WTC11 (cell line): ENCODE results near the gene OSBPL10. TPM values are rescaled to one million over a fixed set of nuclear protein-coding genes. Genes with fewer than 3 reads are reported as not detected.

Experiments
- ATAC-seq: fragments of 200-7000 bp; cut with Tn5 transposase; 2 replicates; pipeline ENCODE4 v1.10.0; 2021; ENCODE audit warnings: mild to moderate bottlenecking, moderate library complexity
- CTCF ChIA-PET: fragments of 300-600 bp; sonication (Branson Sonifier 250); formaldehyde crosslinking; loops from one replicate; lab custom pipeline; 2021; ENCODE audit warnings: antibody characterized with exemption; lab: Charles Lee
- POLR2A ChIA-PET: fragments of 350-600 bp; sonication (Branson Sonifier 250); formaldehyde crosslinking; loops from one replicate; lab custom pipeline; 2021; ENCODE audit warnings: antibody characterized with exemption; lab: Charles Lee
- DNase-seq: peaks from one replicate; pipeline ENCODE4 v3.0.0; 2021; ENCODE audit warnings: low spot score
- H3K27ac Mint-ChIP-seq: 2 replicates; pipeline ENCODE4 v1.8.0; 2021; ENCODE audit warnings: mixed read lengths
- H3K27me3 Mint-ChIP-seq: 2 replicates; pipeline ENCODE4 v1.8.0; 2021; ENCODE audit warnings: low read depth, mild to moderate bottlenecking, moderate library complexity, mixed read lengths
- H3K36me3 Mint-ChIP-seq: 2 replicates; pipeline ENCODE4 v1.8.0; 2021; ENCODE audit warnings: mixed read lengths
- H3K4me1 Mint-ChIP-seq: 2 replicates; pipeline ENCODE4 v1.8.0; 2022; ENCODE audit warnings: mixed read lengths
- H3K4me3 Mint-ChIP-seq: 2 replicates; pipeline ENCODE4 v1.8.0; 2021; ENCODE audit warnings: mild to moderate bottlenecking, moderate library complexity, mixed read lengths
- H3K9me3 Mint-ChIP-seq: 2 replicates; pipeline ENCODE4 v1.8.0; 2021; ENCODE audit warnings: mixed read lengths
- AFF4 ChIP-seq: sonication (generic); formaldehyde crosslinking; IDR thresholded peaks from 2 replicates; pipeline ENCODE4 v1.8.1; 2023; ENCODE audit warnings: mild to moderate bottlenecking, missing genetic modification reagents, borderline replicate concordance
- ARID4B ChIP-seq: sonication (generic); formaldehyde crosslinking; IDR thresholded peaks from 2 replicates; pipeline ENCODE4 v1.8.0; 2023; ENCODE audit warnings: missing genetic modification reagents, mild to moderate bottlenecking, borderline replicate concordance
- ATF2 ChIP-seq: sonication (generic); formaldehyde crosslinking; IDR thresholded peaks from 2 replicates; pipeline ENCODE4 v1.8.1; 2022; ENCODE audit warnings: low read depth, missing genetic modification reagents, borderline replicate concordance
- CDX4 ChIP-seq: fragments of 250-450 bp; sonication (Bioruptor Pico); IDR thresholded peaks from 2 replicates; pipeline ENCODE4 v1.9.0; 2021; ENCODE audit warnings: moderate library complexity, mild to moderate bottlenecking, inconsistent platforms, borderline replicate concordance
- ELF4 ChIP-seq: sonication (generic); formaldehyde crosslinking; IDR thresholded peaks from 2 replicates; pipeline ENCODE4 v1.8.1; 2022; ENCODE audit warnings: low read depth, mild to moderate bottlenecking, moderate library complexity, missing genetic modification reagents
- ETV6 ChIP-seq: sonication (generic); formaldehyde crosslinking; IDR thresholded peaks from 2 replicates; pipeline ENCODE4 v1.8.1; 2022; ENCODE audit warnings: mild to moderate bottlenecking, missing genetic modification reagents
- FOXJ3 ChIP-seq: sonication (generic); formaldehyde crosslinking; IDR thresholded peaks from 2 replicates; pipeline ENCODE4 v1.9.0; 2021; ENCODE audit warnings: missing genetic modification reagents, mild to moderate bottlenecking, borderline replicate concordance
- MYBL2 ChIP-seq: sonication (generic); formaldehyde crosslinking; IDR thresholded peaks from 2 replicates; pipeline ENCODE4 v1.8.1; 2023; ENCODE audit warnings: mild to moderate bottlenecking, moderate library complexity, missing genetic modification reagents
- NFYB ChIP-seq: sonication (generic); formaldehyde crosslinking; conservative IDR thresholded peaks from 2 replicates; pipeline ENCODE4 v1.8.0; 2022; ENCODE audit warnings: low read depth, missing genetic modification reagents
- NR2C2 ChIP-seq: sonication (generic); formaldehyde crosslinking; IDR thresholded peaks from 2 replicates; pipeline ENCODE4 v1.8.0; 2022; ENCODE audit warnings: mild to moderate bottlenecking, missing genetic modification reagents
- NR3C1 ChIP-seq: sonication (generic); formaldehyde crosslinking; conservative IDR thresholded peaks from 2 replicates; pipeline ENCODE4 v1.8.1; 2023; ENCODE audit warnings: low read depth, mild to moderate bottlenecking, missing genetic modification reagents
- OVOL2 ChIP-seq: fragments of 250-450 bp; sonication (Bioruptor Pico); IDR thresholded peaks from 2 replicates; pipeline ENCODE4 v1.9.0; 2021; ENCODE audit warnings: mild to moderate bottlenecking, borderline replicate concordance
- RORB ChIP-seq: fragments of 250-450 bp; sonication (Bioruptor Pico); IDR thresholded peaks from 2 replicates; pipeline ENCODE4 v1.9.0; 2021; ENCODE audit warnings: mild to moderate bottlenecking
- SMAD4 ChIP-seq: sonication (generic); formaldehyde crosslinking; IDR thresholded peaks from 2 replicates; pipeline ENCODE4 v1.8.0; 2022; ENCODE audit warnings: mild to moderate bottlenecking, missing genetic modification reagents
- SP1 ChIP-seq: sonication (generic); formaldehyde crosslinking; conservative IDR thresholded peaks from 2 replicates; pipeline ENCODE4 v1.8.1; 2022; ENCODE audit warnings: missing genetic modification reagents
- TEAD1 ChIP-seq: sonication (generic); formaldehyde crosslinking; IDR thresholded peaks from 2 replicates; pipeline ENCODE4 v1.8.0; 2022; ENCODE audit warnings: mild to moderate bottlenecking, missing genetic modification reagents
- TEAD4 ChIP-seq: sonication (generic); formaldehyde crosslinking; IDR thresholded peaks from 2 replicates; pipeline ENCODE4 v1.8.0; 2022; ENCODE audit warnings: mild to moderate bottlenecking, missing genetic modification reagents
- ZBTB21 ChIP-seq: sonication (generic); formaldehyde crosslinking; IDR thresholded peaks from 2 replicates; pipeline ENCODE4 v1.8.1; 2023; ENCODE audit warnings: mild to moderate bottlenecking, missing genetic modification reagents, borderline replicate concordance
- ZNF138 ChIP-seq: sonication (generic); formaldehyde crosslinking; conservative IDR thresholded peaks from 2 replicates; pipeline ENCODE4 v1.8.1; 2022; ENCODE audit warnings: mild to moderate bottlenecking, moderate library complexity, missing genetic modification reagents
- ZNF232 ChIP-seq: sonication (generic); formaldehyde crosslinking; IDR thresholded peaks from 2 replicates; pipeline ENCODE4 v1.8.0; 2022; ENCODE audit warnings: mild to moderate bottlenecking, missing genetic modification reagents
- ZNF671 ChIP-seq: fragments of 250-450 bp; sonication (Bioruptor Pico); IDR thresholded peaks from 2 replicates; pipeline ENCODE4 v1.8.0; 2021; ENCODE audit warnings: mild to moderate bottlenecking
- total RNA-seq: library from RNA; stranded (reverse); gene quantifications from 3 replicates; pipeline ENCODE4 v1.2.3, GENCODE V29; 2021
- TF ChIP-seq, protein P1 (sequence below): sonication (generic); formaldehyde crosslinking; IDR thresholded peaks from 2 replicates; pipeline ENCODE4 v1.8.0; 2022; ENCODE audit warnings: mild to moderate bottlenecking, missing genetic modification reagents
- TF ChIP-seq, protein P2 (sequence below): sonication (generic); formaldehyde crosslinking; IDR thresholded peaks from 2 replicates; pipeline ENCODE4 v1.8.1; 2022; ENCODE audit warnings: mild to moderate bottlenecking, moderate library complexity, missing genetic modification reagents

OSBPL10 gene
- total RNA-seq, 1 experiment from 2014 or later = 84.1 TPM

DNA sequence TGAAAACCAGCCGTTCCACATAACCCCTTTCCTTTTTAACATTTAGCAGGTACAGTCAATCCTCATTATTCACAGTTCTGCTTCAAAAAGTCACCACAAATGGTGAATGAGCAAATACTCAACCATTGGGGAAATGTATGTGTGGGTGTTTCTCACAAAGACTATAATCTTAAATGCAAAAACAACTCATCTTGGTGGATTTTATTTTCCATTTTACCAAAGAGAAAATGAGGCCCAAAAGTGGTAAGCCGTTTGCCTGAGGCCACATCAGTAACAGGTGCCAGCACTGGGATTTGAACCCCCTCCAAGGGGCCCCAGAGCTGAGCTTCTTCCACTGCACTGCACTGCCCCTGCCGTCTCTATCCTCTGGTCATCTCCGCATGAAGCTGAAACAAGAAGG, 208.8 kb downstream of the OSBPL10 start:
- CTCF ChIA-PET = no interaction called here
- no peaks in the 10 kb centered on the region for H3K36me3 Mint-ChIP-seq
- no peaks in the 10 kb centered on the region for H3K9me3 Mint-ChIP-seq
- ATAC-seq (no peak), DNase-seq (no peak)
- peaks cover 21% of the 10 kb centered on the region for H3K4me1 Mint-ChIP-seq
- POLR2A ChIA-PET = no interaction called here
- TF ChIP-seq ETV6 (CRISPR knock-in tag) (no peak), CDX4 (CRISPR knock-in tag) (no peak), AFF4 (CRISPR knock-in tag) (no peak), SP1 (CRISPR knock-in tag) (no peak), NFYB (no peak), ZNF232 (CRISPR knock-in tag) (no peak), MYBL2 (CRISPR knock-in tag) (no peak), ZBTB21 (CRISPR knock-in tag) (no peak), FOXJ3 (CRISPR knock-in tag) (no peak), ATF2 (CRISPR knock-in tag) (no peak), TEAD1 (CRISPR knock-in tag) (no peak)
- TF ChIP-seq, protein P1, sequence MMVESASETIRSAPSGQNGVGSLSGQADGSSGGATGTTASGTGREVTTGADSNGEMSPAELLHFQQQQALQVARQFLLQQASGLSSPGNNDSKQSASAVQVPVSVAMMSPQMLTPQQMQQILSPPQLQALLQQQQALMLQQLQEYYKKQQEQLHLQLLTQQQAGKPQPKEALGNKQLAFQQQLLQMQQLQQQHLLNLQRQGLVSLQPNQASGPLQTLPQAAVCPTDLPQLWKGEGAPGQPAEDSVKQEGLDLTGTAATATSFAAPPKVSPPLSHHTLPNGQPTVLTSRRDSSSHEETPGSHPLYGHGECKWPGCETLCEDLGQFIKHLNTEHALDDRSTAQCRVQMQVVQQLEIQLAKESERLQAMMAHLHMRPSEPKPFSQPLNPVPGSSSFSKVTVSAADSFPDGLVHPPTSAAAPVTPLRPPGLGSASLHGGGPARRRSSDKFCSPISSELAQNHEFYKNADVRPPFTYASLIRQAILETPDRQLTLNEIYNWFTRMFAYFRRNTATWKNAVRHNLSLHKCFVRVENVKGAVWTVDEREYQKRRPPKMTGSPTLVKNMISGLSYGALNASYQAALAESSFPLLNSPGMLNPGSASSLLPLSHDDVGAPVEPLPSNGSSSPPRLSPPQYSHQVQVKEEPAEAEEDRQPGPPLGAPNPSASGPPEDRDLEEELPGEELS (CRISPR knock-in tag) = no peak
- TF ChIP-seq, protein P2, sequence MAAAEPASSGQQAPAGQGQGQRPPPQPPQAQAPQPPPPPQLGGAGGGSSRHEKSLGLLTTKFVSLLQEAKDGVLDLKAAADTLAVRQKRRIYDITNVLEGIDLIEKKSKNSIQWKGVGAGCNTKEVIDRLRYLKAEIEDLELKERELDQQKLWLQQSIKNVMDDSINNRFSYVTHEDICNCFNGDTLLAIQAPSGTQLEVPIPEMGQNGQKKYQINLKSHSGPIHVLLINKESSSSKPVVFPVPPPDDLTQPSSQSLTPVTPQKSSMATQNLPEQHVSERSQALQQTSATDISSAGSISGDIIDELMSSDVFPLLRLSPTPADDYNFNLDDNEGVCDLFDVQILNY (CRISPR knock-in tag) = no peak
- H3K27ac Mint-ChIP-seq = no peak overlapping the region; the same call in 1 of the 2 replicates
- no peak overlapping the region for H3K4me3 Mint-ChIP-seq
- H3K27me3 Mint-ChIP-seq = no peaks in the 10 kb centered on the region

GRCh38 chr3:31770822-31771326, 210.2 kb downstream of the OSBPL10 start:
- no peaks in the 10 kb centered on the region for H3K36me3 Mint-ChIP-seq
- DNase-seq = no peak
- H3K27me3 Mint-ChIP-seq = no peaks in the 10 kb centered on the region
- CTCF ChIA-PET = no interaction called here
- H3K4me1 Mint-ChIP-seq = peaks cover 18% of the 10 kb centered on the region
- POLR2A ChIA-PET = no interaction called here
- no peak overlapping the region for H3K27ac Mint-ChIP-seq
- H3K9me3 Mint-ChIP-seq = no peaks in the 10 kb centered on the region
- ATAC-seq = no peak
- no peak overlapping the region for H3K4me3 Mint-ChIP-seq
- TF ChIP-seq ZNF232 (CRISPR knock-in tag) (no peak), ZNF138 (CRISPR knock-in tag) (no peak), NR3C1 (no peak), ZNF671 (CRISPR knock-in tag) (no peak), NR2C2 (CRISPR knock-in tag) (no peak), TEAD4 (CRISPR knock-in tag) (no peak), SMAD4 (CRISPR knock-in tag) (no peak), RORB (no peak), ELF4 (no peak), ARID4B (CRISPR knock-in tag) (no peak), OVOL2 (CRISPR knock-in tag) (no peak)
